AG09309 (cell line): ENCODE results near the gene KCTD8.

ENCODE experiments used
- DNase-seq: peaks from one replicate; pipeline ENCODE4 v3.0.0-alpha.2; 2010; ENCODE audit warnings: low read depth
- H3K4me3 ChIP-seq: 2 replicates; pipeline ENCODE4 v1.5.1; 2011; ENCODE audit warnings: mild to moderate bottlenecking, low read depth, low read length, moderate library complexity; ENCODE audit not compliant: control insufficient read depth
- CTCF ChIP-seq: IDR thresholded peaks from 2 replicates; pipeline ENCODE4 v1.5.1; 2011; ENCODE audit warnings: mild to moderate bottlenecking, low read depth, low read length, inconsistent platforms; ENCODE audit not compliant: insufficient read depth, control insufficient read depth; ENCODE audit errors: missing control alignments

The KCTD8 gene

GRCh38 chr4:44342800-44343199 lies 105.8 kb downstream of the KCTD8 start:
- no peak for DNase-seq
- TF ChIP-seq CTCF = no peak
- H3K4me3 ChIP-seq = no peak overlapping the region

GRCh38 chr4:44326741-44327140 lies 121.9 kb downstream of the KCTD8 start:
- no peak overlapping the region for H3K4me3 ChIP-seq
- no peak for TF ChIP-seq CTCF
- DNase-seq = no peak

- no peak overlapping the region for H3K4me3 ChIP-seq
- no peak for DNase-seq
- TF ChIP-seq CTCF = no peak
These were observed 127.8 kb downstream of the KCTD8 start for GRCh38 chr4:44320833-44321232.

GRCh38 chr4:44319129-44319528 lies 129.5 kb downstream of the KCTD8 start:
- no peak for DNase-seq
- TF ChIP-seq CTCF = no peak

GRCh38 chr4:44313702-44314101 lies 134.9 kb downstream of the KCTD8 start:
- no peak for DNase-seq
- no peak overlapping the region for H3K4me3 ChIP-seq
- no peak for TF ChIP-seq CTCF

More at GRCh38 chr4:44319129-44319528, 129.5 kb downstream of the KCTD8 start:
- H3K4me3 ChIP-seq = no peak overlapping the region

GRCh38 chr4:44287505-44287904 lies 161.1 kb downstream of the KCTD8 start:
- no peak for DNase-seq
- no peak overlapping the region for H3K4me3 ChIP-seq
- no peak for TF ChIP-seq CTCF

- no peak for TF ChIP-seq CTCF
- no peak for DNase-seq
- H3K4me3 ChIP-seq = no peak overlapping the region
These were observed 169.1 kb downstream of the KCTD8 start for GRCh38 chr4:44279469-44279868.
